MCF 10A (cell line): ENCODE data around the gene LAP3. TPM values are rescaled to one million over a fixed set of nuclear protein-coding genes. Genes with fewer than 3 reads are reported as not detected.

ENCODE experiments used
- BruUV-seq: library from RNA; stranded (reverse); fragments of 400-500 nt; replicated peaks from 2 replicates; lab custom pipeline; 2021; lab: Mats Ljungman, UMichigan
- CTCF ChIA-PET: fragments of 300-600 bp; sonication (Branson Sonifier 250); formaldehyde crosslinking; extraction: SDS; loops from one replicate; lab custom pipeline; 2021; ENCODE audit warnings: antibody characterized with exemption, inconsistent platforms; lab: Yijun Ruan, JAX
- POLR2A ChIA-PET: fragments of 300-600, 350-650 bp; sonication (Branson Sonifier 250); formaldehyde crosslinking; extraction: SDS; loops from one replicate; lab custom pipeline; 2020; ENCODE audit warnings: antibody characterized with exemption, inconsistent platforms; lab: Yijun Ruan, JAX
- DNase-seq: peaks from one replicate; pipeline ENCODE4 v3.0.0-alpha.2; 2018; ENCODE audit not compliant: unreplicated experiment
- H3K27ac Mint-ChIP-seq: one replicate; pipeline ENCODE4 v1.8.0; 2022; ENCODE audit warnings: mild to moderate bottlenecking, low read depth, mixed read lengths; ENCODE audit not compliant: unreplicated experiment
- H3K27me3 Mint-ChIP-seq: one replicate; pipeline ENCODE4 v1.8.0; 2022; ENCODE audit warnings: mixed read lengths; ENCODE audit not compliant: insufficient read depth, unreplicated experiment
- H3K36me3 Mint-ChIP-seq: one replicate; pipeline ENCODE4 v1.8.0; 2022; ENCODE audit warnings: mild to moderate bottlenecking, moderate library complexity, mixed read lengths; ENCODE audit not compliant: insufficient read depth, unreplicated experiment
- H3K4me1 Mint-ChIP-seq: one replicate; pipeline ENCODE4 v1.8.0; 2022; ENCODE audit warnings: mixed read lengths; ENCODE audit not compliant: insufficient read depth, unreplicated experiment
- H3K4me3 Mint-ChIP-seq: one replicate; pipeline ENCODE4 v1.8.0; 2022; ENCODE audit warnings: mild to moderate bottlenecking, moderate library complexity, mixed read lengths; ENCODE audit not compliant: unreplicated experiment
- H3K9me3 Mint-ChIP-seq: one replicate; pipeline ENCODE4 v1.8.0; 2022; ENCODE audit warnings: mixed read lengths; ENCODE audit not compliant: unreplicated experiment
- CTCF ChIP-seq: fragments of 200-600 bp; IDR thresholded peaks from one replicate; pipeline ENCODE4 v1.8.0; 2022; ENCODE audit warnings: antibody characterized with exemption, mild to moderate bottlenecking; ENCODE audit not compliant: unreplicated experiment
- intact Hi-C: fragments of 100-400 bp; cut with micrococcal nuclease; formaldehyde crosslinking; loops from 2 replicates; pipeline ENCODE4 v1.14.1; 2022
- total RNA-seq: library from RNA; stranded (reverse); gene quantifications from 2 replicates; pipeline ENCODE4 v1.2.3, GENCODE V29; 2022

LAP3 gene
- total RNA-seq, 1 experiment from 2014 or later: 45.0 TPM

GRCh38 chr4:17647176-17647806, 70.3 kb downstream of the LAP3 start:
- intact Hi-C loops: no loop called here
- H3K4me1 Mint-ChIP-seq: no peaks in the 10 kb centered on the region
- TF ChIP-seq CTCF: no peak

DNA sequence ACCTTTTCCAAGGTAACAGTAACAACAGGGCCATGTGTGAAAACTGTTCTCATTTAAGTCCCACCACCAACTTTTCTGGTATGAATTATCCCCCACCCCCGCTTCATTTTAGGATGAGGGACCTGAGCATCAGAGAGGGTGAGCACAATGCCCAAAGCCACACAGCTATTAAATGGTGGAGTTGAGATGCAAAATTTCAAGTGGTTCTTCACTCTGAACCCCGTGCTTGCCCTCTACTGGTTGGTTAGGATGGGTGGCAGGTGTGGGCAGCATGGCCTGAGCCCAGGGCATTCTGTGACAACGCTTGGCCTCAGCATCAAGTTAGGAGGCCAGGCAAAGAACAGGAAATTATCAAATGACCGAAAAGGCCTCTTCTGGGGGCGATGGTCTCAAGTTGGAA, 70.9 kb downstream of the LAP3 start:
- Mint-ChIP-seq H3K27me3 (no peaks in the 10 kb centered on the region), H3K9me3 (no peaks in the 10 kb centered on the region), H3K36me3 (peaks cover under 1% of the 10 kb centered on the region), H3K4me3 (no peak overlapping the region), H3K4me1 (no peaks in the 10 kb centered on the region), H3K27ac (no peak overlapping the region)
- POLR2A ChIA-PET: no interaction called here
- CTCF ChIA-PET: interaction anchor here (0.6 to 0.8 kb wide), 2 partner anchors 16 to 245 kb away, joined by 3 read pairs; no protein-coding TSS in a partner anchor
- no peak for DNase-seq
- intact Hi-C loops: no loop called here
- BruUV-seq: no TSS peak
- TF ChIP-seq CTCF: no peak

More at GRCh38 chr4:17647176-17647806, 70.3 kb downstream of the LAP3 start:
- CTCF ChIA-PET: interaction anchor here (0.6 to 0.8 kb wide), 4 partner anchors 10 to 246 kb away, joined by 3 read pairs; no protein-coding TSS in a partner anchor
- DNase-seq: no peak
- H3K36me3 Mint-ChIP-seq: peaks cover 4% of the 10 kb centered on the region
- no TSS peak for BruUV-seq
- H3K27me3 Mint-ChIP-seq: no peaks in the 10 kb centered on the region
- POLR2A ChIA-PET: interaction anchor here (0.9 kb wide), 1 partner anchor 9 kb away, joined by 4 read pairs; no protein-coding TSS in a partner anchor
- no peaks in the 10 kb centered on the region for H3K9me3 Mint-ChIP-seq
- no peak overlapping the region for H3K27ac Mint-ChIP-seq
- H3K4me3 Mint-ChIP-seq: no peak overlapping the region

- CTCF ChIA-PET: no interaction called here
Measured at GRCh38 chr4:17650406-17650805, 73.4 kb downstream of the LAP3 start.

GRCh38 chr4:17654701-17655100, 77.7 kb downstream of the LAP3 start:
- Mint-ChIP-seq H3K9me3 (no peaks in the 10 kb centered on the region), H3K36me3 (no peaks in the 10 kb centered on the region), H3K4me3 (no peak overlapping the region), H3K4me1 (no peaks in the 10 kb centered on the region), H3K27ac (no peak overlapping the region), H3K27me3 (no peaks in the 10 kb centered on the region)
- ChIA-PET CTCF (no interaction called here), POLR2A (no interaction called here)
- intact Hi-C loops: no loop called here
- no peak for DNase-seq
- BruUV-seq: no TSS peak
- no peak for TF ChIP-seq CTCF

More at GRCh38 chr4:17650406-17650805, 73.4 kb downstream of the LAP3 start:
- no TSS peak for BruUV-seq
- Mint-ChIP-seq H3K9me3 (no peaks in the 10 kb centered on the region), H3K27ac (no peak overlapping the region), H3K36me3 (no peaks in the 10 kb centered on the region), H3K27me3 (no peaks in the 10 kb centered on the region), H3K4me1 (no peaks in the 10 kb centered on the region), H3K4me3 (no peak overlapping the region)
- POLR2A ChIA-PET: interaction anchor here (0.7 kb wide), 1 partner anchor 60 kb away, joined by 5 read pairs; no protein-coding TSS in a partner anchor
- intact Hi-C loops: no loop called here
- no peak for TF ChIP-seq CTCF
- DNase-seq: no peak
